OCI-LY7 (cell line): ENCODE measurements around the gene CENPP.

Experiments used
- EZH2phosphoT487 ChIP-seq: fragments of 200-600 bp; sonication (generic); IDR thresholded peaks from 2 replicates; pipeline ENCODE4 v1.6.1; 2018; ENCODE audit warnings: low read depth, borderline replicate concordance, mild to moderate bottlenecking, mixed run types, antibody characterized with exemption, low read length, moderate library complexity, mixed read lengths
- TF ChIP-seq, protein P1 (sequence below): fragments of 200-600 bp; sonication (generic); conservative IDR thresholded peaks from 2 replicates; pipeline ENCODE4 v1.5.1; 2014; ENCODE audit warnings: mild to moderate bottlenecking, antibody characterized with exemption, low read length, moderate library complexity, mixed read lengths

DNA sequence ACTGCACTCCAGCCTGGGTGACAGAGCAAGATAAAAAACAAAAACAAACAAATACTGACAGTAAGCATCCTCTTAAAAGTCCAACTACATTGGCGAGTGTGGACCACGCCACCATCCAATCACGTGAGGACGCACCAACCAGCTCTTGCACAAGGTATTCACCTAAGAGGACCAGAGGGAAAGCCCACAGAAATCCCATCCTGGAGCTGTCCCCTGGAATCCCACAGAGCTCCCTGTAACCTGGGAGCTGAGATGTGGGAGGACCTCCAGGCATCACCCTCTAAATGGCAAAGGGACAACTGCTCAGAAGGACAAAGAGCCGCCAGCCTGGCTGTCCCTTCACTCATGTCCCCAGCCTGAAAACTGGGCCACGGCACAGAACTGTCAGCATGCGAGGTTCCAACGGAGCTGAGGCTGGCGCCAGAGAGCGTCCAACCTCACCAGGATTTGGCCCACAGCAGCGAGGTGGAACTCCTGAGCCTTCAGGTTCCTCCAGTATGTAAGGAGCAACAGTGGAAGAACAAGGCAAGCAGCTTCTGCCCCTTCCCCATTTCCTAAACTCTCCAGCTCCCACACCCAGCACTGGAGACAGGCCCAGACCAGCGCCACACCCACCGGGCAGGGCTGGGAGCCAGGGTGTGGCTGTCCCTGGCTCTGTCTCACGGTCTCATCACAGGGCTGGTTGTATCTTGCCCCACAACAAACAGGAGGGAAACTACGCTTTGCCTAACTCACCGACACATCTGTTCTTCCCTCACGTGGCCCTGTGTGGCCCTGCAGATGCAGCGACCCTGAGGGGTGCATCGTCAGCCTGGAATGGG lies 328.9 kb downstream of the CENPP start:
- TF ChIP-seq, protein P1, sequence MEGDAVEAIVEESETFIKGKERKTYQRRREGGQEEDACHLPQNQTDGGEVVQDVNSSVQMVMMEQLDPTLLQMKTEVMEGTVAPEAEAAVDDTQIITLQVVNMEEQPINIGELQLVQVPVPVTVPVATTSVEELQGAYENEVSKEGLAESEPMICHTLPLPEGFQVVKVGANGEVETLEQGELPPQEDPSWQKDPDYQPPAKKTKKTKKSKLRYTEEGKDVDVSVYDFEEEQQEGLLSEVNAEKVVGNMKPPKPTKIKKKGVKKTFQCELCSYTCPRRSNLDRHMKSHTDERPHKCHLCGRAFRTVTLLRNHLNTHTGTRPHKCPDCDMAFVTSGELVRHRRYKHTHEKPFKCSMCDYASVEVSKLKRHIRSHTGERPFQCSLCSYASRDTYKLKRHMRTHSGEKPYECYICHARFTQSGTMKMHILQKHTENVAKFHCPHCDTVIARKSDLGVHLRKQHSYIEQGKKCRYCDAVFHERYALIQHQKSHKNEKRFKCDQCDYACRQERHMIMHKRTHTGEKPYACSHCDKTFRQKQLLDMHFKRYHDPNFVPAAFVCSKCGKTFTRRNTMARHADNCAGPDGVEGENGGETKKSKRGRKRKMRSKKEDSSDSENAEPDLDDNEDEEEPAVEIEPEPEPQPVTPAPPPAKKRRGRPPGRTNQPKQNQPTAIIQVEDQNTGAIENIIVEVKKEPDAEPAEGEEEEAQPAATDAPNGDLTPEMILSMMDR: no peak
- TF ChIP-seq EZH2phosphoT487: no peak
